EL (cell line): ENCODE measurements around the gene SMAD2.
"Not testable (repeated sequence)": the region's sequence is repeated elsewhere in the genome, so short reads cannot be mapped to it uniquely, and the experiment has no call there.

ENCODE experiments used
- DNase-seq: peaks from one replicate; pipeline ENCODE4 v3.0.0-alpha.2; 2016

Gene SMAD2

GRCh38 chr18:47788621-47789020 lies 141.8 kb downstream of the SMAD2 start:
- DNase-seq = no peak

- DNase-seq = no peak
Observed at GRCh38 chr18:47781561-47781960, 148.9 kb downstream of the SMAD2 start.

GRCh38 chr18:47780011-47780725 lies 150.3 kb downstream of the SMAD2 start:
- DNase-seq = no peak

- no peak for DNase-seq
Observed at GRCh38 chr18:47779381-47779780, 151.1 kb downstream of the SMAD2 start.

- no peak for DNase-seq
Observed at GRCh38 chr18:47777626-47778025, 152.8 kb downstream of the SMAD2 start.

GRCh38 chr18:47775961-47776360 lies 154.5 kb downstream of the SMAD2 start:
- DNase-seq = peak; percentile 38

- no peak for DNase-seq
Observed at GRCh38 chr18:47773931-47774330, 156.5 kb downstream of the SMAD2 start.

GRCh38 chr18:47772374-47773248 lies 157.8 kb downstream of the SMAD2 start:
- peak; percentile 71 for DNase-seq

GRCh38 chr18:47771922-47772321 lies 158.5 kb downstream of the SMAD2 start:
- no peak for DNase-seq

GRCh38 chr18:47767699-47768098 lies 162.8 kb downstream of the SMAD2 start:
- no peak for DNase-seq

GRCh38 chr18:47767198-47767597 lies 163.3 kb downstream of the SMAD2 start:
- not testable (repeated sequence) for DNase-seq
